HG03457 (cell line): Measurements from ENCODE around the gene SLFN13.
"Not testable (repeated sequence)": the region's sequence is repeated elsewhere in the genome, so short reads cannot be mapped to it uniquely, and the experiment has no call there.

Experiments
- ATAC-seq: cut with Tn5 transposase; IDR thresholded peaks from one replicate; pipeline ENCODE4 v1.9.1; 2021; ENCODE audit warnings: moderate number of reproducible peaks; ENCODE audit not compliant: unreplicated experiment

SLFN13 gene

DNA sequence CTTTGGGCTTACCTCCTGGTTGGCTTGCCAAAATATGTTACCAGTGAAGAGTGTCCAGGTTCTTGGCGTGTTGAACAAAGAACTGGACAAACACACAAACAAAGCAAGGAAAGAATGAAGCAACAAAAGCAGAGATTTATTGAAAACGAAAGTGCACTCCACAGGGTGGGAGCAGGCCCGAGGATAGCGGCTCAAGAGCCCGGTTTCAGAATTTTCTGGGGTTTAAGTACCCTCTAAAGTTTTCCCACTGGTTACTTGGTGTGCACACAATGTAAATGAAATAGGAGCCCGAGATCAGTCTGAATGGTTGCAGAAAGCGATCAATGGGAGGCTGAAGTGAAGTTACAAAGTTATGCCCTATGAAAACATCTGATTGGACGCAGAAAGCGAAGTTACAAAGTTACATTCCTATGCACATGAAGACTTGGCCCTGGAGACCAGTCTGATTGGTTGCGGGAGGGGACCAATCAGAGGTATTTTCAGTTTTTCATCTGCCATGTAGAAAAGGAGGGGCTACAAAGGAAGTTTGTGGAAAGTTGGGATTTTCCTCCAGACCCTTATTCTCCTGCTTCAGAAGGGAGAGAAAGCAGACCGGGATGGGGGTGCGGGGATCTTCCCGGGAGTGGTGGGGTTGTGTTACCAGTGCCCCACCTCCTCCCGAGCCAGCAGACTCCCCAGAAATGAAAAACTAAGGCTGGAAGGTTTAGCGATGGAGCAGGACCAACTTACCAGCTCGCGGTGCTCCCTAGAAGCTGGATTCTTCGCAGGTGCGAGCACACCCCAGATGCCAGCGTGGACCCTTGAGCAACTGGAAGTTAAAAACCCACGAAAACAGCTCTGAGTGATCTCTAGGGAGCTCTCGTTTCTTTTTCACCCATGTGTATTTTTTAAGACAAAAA lies 16.1 kb downstream of the SLFN13 start, which contains the start of gene SLFN12:
Gene SLFN12, minus strand, starts transcription at position 325 of the 899 bp plus-strand sequence. CDS start 9,472 bp downstream, outside the sequence.
- ATAC-seq: peak; percentile 54

GRCh38 chr17:35429702-35430101 lies 18.9 kb downstream of the SLFN13 start:
- ATAC-seq: no peak

DNA sequence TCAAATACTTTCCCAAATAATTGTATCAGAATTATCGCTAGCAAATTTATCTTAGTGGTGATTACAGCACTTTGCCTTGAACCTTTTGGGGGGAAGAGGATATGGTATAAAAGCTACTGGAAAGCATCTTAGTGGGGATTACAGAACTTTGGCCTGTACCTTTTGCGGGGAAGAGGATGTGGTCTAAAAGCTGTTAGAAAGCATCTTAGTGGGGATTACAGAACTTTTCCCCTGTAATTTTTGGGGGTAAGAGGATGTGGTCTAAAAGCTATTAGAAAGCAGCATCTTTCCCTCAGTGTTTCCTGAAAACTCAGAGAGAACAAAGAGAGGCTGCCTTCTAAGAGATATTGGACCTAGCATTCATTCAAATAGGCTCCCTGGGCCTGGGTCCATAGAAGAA lies 20.3 kb downstream of the SLFN13 start:
- no peak for ATAC-seq

- no peak for ATAC-seq
Observed at GRCh38 chr17:35423761-35424160, 24.8 kb downstream of the SLFN13 start.

GRCh38 chr17:35421069-35421468 lies 27.5 kb downstream of the SLFN13 start:
- ATAC-seq: not testable (repeated sequence)

- ATAC-seq: no peak
Observed at GRCh38 chr17:35416659-35417058, 31.9 kb downstream of the SLFN13 start.

- not testable (repeated sequence) for ATAC-seq
Observed at GRCh38 chr17:35414707-35415106, 33.9 kb downstream of the SLFN13 start.

DNA sequence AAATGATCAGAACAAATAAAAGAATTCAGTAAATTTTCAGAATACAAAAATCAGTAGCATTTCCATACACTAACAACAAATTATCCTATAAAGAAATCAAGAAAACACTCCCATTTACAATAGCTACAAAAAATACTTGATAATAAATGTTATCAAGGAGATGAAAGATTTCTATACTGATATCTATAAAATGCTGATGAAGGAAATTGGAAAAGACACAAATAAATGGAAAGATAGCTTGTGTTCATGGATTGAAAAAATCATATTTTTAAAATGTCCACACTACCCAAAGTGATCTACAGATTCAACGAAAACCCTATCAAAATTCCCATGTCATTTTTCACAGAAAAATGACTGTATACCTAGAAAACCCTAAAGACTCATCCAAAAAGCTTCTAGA lies 34.3 kb downstream of the SLFN13 start:
- ATAC-seq: no peak

- ATAC-seq: no peak
Observed at GRCh38 chr17:35407531-35407930, 41.0 kb downstream of the SLFN13 start.

- no peak for ATAC-seq
Observed at GRCh38 chr17:35406568-35406967, 42.0 kb downstream of the SLFN13 start.

DNA sequence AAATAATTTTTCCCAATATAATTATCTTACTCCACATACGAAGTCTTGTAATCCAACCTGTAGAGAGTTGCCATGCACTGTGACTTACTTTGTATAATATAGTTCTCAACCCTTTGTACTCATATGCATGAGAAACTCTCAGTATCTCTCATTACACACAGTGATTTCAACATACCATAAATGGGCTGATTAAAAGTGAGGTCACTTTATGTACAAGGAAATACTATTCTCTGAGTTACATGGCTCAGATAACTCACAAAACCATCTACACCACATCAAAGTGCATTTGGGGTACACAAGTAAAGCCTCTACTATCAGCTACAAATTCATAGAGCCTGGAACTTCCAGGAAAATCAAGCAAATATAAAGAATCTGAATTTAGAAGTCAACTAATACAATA lies 44.2 kb downstream of the SLFN13 start:
- no peak for ATAC-seq

DNA sequence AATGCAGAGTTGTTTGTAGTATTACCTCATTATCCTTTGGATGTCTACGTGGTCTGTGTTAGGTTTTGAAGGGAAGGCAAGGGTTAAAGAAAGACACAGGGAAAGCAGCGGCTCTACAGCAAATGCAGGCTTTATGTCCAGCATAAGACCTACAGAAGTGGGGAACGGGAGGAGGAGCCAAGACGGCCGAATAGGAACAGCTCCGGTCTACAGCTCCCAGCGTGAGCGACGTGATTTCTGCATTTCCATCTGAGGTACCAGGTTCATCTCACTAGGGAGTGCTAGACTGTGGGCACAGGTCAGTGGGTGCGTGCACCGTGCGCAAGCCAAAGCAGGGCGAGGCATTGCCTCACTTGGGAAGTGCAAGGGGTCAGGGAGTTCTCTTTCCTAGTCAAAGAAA lies 54.8 kb downstream of the SLFN13 start:
- not testable (repeated sequence) for ATAC-seq

DNA sequence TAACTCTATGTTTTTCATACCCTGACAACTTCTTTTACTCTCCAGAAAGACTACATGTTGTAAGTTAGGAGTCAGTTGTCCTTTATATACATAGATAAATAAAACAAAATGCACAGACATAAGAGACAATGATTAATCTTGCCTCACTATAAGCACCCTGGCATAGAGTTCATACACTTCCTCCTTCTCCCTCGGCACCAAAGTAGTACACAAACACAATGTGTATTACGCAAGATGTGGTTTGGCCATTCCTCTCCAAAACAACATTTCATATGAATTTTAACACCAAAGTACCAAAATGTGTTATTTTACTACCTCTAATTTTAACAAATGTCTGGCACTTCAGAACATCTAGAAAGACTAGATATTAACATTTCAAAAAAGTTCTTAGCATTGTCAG lies 57.9 kb downstream of the SLFN13 start:
- ATAC-seq: no peak

- no peak for ATAC-seq
Observed at GRCh38 chr17:35390156-35390555, 58.4 kb downstream of the SLFN13 start.

DNA sequence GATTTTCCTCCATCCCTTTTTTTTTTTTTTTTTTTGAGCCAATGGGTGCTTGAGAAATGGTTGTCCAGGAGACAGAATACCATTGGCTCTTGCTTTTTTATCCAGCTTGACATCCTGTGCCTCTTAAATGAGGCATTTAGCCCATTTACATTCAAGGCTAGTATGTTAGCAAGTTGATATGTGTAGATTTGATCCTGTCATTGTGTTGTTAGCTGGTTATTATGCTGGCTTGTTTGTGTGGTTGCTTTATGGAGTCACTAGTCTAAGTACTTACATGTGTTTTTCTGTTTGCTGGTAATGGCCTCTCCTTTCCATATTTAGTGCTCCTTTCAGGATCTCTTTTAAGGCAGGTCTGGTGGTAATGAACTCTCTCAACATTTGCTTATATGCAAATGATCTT lies 61.1 kb downstream of the SLFN13 start:
- ATAC-seq: no peak
